NCI-H2029 treated with DMSO at 0.1 percent for 48 hours (cell line): Measurements from ENCODE around the gene MSH5.

Source experiments
- DNase-seq: peaks from one replicate; lab custom pipeline; 2025; lab: John Stamatoyannopoulos, UW

Gene MSH5

GRCh38 chr6:31760790-31761189 lies 21.0 kb downstream of the MSH5 start:
- no peak for DNase-seq

GRCh38 chr6:31761343-31761742 lies 21.5 kb downstream of the MSH5 start:
- DNase-seq, result no peak

GRCh38 chr6:31762356-31762755 lies 22.6 kb downstream of the MSH5 start, which contains the start of gene SAPCD1:
Gene SAPCD1 (plus strand): TSS chr6:31762656. CDS start chr6:31763055, 399 bp downstream.
- DNase-seq, result no peak

- no peak for DNase-seq
These were observed 23.2 kb downstream of the MSH5 start for GRCh38 chr6:31762878-31763618.

- no peak for DNase-seq
These were observed 23.8 kb downstream of the MSH5 start for GRCh38 chr6:31763619-31763940.

GRCh38 chr6:31764198-31764597 lies 24.4 kb downstream of the MSH5 start:
- no peak for DNase-seq

- DNase-seq, result no peak
These were observed 25.7 kb downstream of the MSH5 start for GRCh38 chr6:31765559-31765909.

GRCh38 chr6:31765910-31766794 lies 26.3 kb downstream of the MSH5 start:
- no peak for DNase-seq

- DNase-seq, result no peak
These were observed 27.4 kb downstream of the MSH5 start for GRCh38 chr6:31767096-31767645.

GRCh38 chr6:31768363-31769257 lies 28.8 kb downstream of the MSH5 start:
- no peak for DNase-seq

- DNase-seq, result peak; percentile 68
These were observed 30.0 kb downstream of the MSH5 start for GRCh38 chr6:31769684-31770371.

- DNase-seq, result no peak
These were observed 31.1 kb downstream of the MSH5 start for GRCh38 chr6:31770860-31771259.

- DNase-seq, result no peak
These were observed 32.2 kb downstream of the MSH5 start for GRCh38 chr6:31771992-31772358.

GRCh38 chr6:31775184-31775583 lies 35.4 kb downstream of the MSH5 start:
- DNase-seq, result no peak

- DNase-seq, result no peak
These were observed 36.1 kb downstream of the MSH5 start for GRCh38 chr6:31775633-31776484.

- DNase-seq, result no peak
These were observed 36.7 kb downstream of the MSH5 start for GRCh38 chr6:31776485-31776988.

- peak; percentile 45 for DNase-seq
These were observed 37.3 kb downstream of the MSH5 start, which contains the start of gene VWA7 for GRCh38 chr6:31776989-31777666. Gene VWA7 (minus strand): TSS chr6:31777328. CDS start chr6:31776779, 549 bp downstream.

GRCh38 chr6:31777667-31778050 lies 37.9 kb downstream of the MSH5 start:
- DNase-seq, result no peak

GRCh38 chr6:31778193-31778592 lies 38.4 kb downstream of the MSH5 start:
- no peak for DNase-seq
